SKM-1 treated with dmso at 0.1 percent for 144 hours (cell line): ENCODE measurements around the gene ABHD1.
A peak's percentile ranks its signal among the peaks of the same experiment; 100 is the strongest.

Source experiments
- DNase-seq: peaks from one replicate; lab custom pipeline; 2025; ENCODE audit not compliant: unreplicated experiment; lab: John Stamatoyannopoulos, UW

Gene ABHD1

GRCh38 chr2:27086724-27087593 lies 36.7 kb upstream of the ABHD1 start, which contains the start of gene KHK:
Gene KHK, plus strand, starts transcription at chr2:27086772. Its CDS starts 488 bp downstream, at chr2:27087260.
- DNase-seq: no peak

- no peak for DNase-seq
Observed at GRCh38 chr2:27087823-27088410, 35.7 kb upstream of the ABHD1 start.

GRCh38 chr2:27088634-27089033 lies 35.0 kb upstream of the ABHD1 start:
- no peak for DNase-seq

- no peak for DNase-seq
Observed at GRCh38 chr2:27089111-27089954, 34.3 kb upstream of the ABHD1 start.

- DNase-seq: no peak
Observed at GRCh38 chr2:27091746-27092695, 31.6 kb upstream of the ABHD1 start.

GRCh38 chr2:27092696-27093429 lies 30.8 kb upstream of the ABHD1 start:
- DNase-seq: no peak

- DNase-seq: no peak
Observed at GRCh38 chr2:27093430-27094352, 29.9 kb upstream of the ABHD1 start.

GRCh38 chr2:27094353-27094984 lies 29.1 kb upstream of the ABHD1 start:
- no peak for DNase-seq

- no peak for DNase-seq
Observed at GRCh38 chr2:27095427-27095744, 28.2 kb upstream of the ABHD1 start.

GRCh38 chr2:27095745-27096651 lies 27.6 kb upstream of the ABHD1 start:
- peak; percentile 42 for DNase-seq

- DNase-seq: no peak
Observed at GRCh38 chr2:27096748-27097297, 26.8 kb upstream of the ABHD1 start.

GRCh38 chr2:27097341-27097740 lies 26.3 kb upstream of the ABHD1 start:
- DNase-seq: no peak

GRCh38 chr2:27099334-27099955 lies 24.2 kb upstream of the ABHD1 start:
- DNase-seq: no peak

- DNase-seq: no peak
Observed at GRCh38 chr2:27100036-27100435, 23.6 kb upstream of the ABHD1 start.

GRCh38 chr2:27102329-27102728 lies 21.3 kb upstream of the ABHD1 start:
- no peak for DNase-seq

GRCh38 chr2:27105981-27106380 lies 17.6 kb upstream of the ABHD1 start:
- DNase-seq: no peak

GRCh38 chr2:27108221-27108620 lies 15.4 kb upstream of the ABHD1 start:
- DNase-seq: no peak
